Glomerular endothelial cell (primary cell): ENCODE measurements around the gene TRIM68. TPM values are rescaled to one million over a fixed set of nuclear protein-coding genes. Genes with fewer than 3 reads are reported as not detected.

Experiments
- DNase-seq: peaks from one replicate; pipeline ENCODE4 v3.0.0-alpha.2; 2011; ENCODE audit warnings: low read depth, low spot score; ENCODE audit errors: extremely low read depth
- total RNA-seq: library from RNA; depleted of rRNA; stranded (reverse); fragments of >200 nt; gene quantifications from 2 replicates; pipeline ENCODE4 v1.2.3, GENCODE V29; 2015

The TRIM68 gene
- total RNA-seq, 1 donor from 2014 or later: 21.9 TPM

DNA sequence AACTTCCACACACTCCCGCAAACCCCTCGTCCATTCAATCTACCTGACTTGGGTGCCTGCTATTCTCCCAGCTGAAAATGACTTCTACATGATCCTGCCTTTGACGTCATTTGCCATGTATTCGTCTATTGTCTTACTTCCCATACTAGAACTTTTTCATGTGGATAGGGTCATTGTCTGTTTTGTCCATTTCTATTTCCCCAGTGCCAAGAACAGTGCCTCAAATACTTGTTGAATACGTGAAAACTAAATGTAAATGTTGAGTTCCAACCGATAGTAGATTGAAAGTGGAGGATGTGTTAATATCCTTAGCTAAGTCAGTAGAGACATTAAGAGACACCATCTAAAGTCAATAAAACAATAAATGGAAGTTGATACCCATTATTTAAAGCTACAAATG, 935 bp downstream of the TRIM68 start:
- no peak for DNase-seq

DNA sequence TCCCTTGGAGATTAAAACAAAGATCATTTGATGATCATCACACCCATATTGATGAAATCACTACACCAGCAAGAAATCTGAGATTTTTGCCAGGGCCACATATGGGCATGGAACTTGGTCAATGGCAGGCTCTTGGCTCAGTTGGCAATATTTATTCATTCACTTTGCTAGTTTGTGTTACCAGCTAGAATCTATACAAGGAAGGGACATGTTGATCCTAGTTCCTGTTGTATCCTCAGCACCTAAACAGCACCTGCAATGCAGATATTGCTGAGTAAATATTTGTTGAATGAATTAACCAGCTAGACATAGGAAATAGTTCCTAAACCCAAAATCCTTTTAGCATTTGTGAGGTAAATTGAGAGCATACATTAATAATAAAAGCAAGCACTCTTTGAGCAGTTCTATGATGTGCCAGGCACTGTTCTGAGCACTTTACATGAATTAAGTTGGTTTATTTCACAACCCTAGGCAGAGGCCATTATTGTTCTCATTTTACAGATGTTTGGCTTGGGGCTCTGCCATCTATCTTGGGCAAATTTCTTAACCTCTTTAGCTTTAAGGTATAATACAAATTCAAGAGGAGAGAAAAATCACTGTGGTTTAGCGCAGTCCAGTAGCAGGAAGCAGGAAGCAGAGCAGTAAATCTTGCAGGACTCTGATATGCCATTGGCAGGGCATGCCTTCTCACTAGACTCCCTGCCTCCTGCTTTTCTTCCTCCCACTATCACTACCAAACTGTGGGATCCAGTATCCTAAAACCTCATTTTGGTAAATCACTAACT, 1.6 kb downstream of the TRIM68 start:
- DNase-seq: no peak

DNA sequence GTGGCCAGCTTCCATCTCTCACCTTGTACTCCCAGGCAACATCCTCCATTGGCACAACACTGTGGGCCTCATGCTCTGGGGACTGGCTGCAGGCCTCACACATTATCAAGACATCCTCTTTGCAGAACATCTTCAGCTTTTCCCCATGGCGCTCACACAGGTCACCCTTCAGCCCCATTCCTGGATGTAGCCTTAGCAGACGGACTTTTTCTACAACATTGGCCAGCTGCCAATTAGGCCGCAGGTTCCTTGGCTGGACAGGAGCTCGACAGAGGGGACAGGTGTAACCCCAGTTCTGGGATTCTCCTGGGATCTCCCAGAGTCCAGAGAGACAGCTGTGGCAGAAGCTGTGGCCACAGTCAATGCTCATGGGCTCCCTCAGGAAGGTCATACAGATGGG, 3.0 kb downstream of the TRIM68 start:
- no peak for DNase-seq

DNA sequence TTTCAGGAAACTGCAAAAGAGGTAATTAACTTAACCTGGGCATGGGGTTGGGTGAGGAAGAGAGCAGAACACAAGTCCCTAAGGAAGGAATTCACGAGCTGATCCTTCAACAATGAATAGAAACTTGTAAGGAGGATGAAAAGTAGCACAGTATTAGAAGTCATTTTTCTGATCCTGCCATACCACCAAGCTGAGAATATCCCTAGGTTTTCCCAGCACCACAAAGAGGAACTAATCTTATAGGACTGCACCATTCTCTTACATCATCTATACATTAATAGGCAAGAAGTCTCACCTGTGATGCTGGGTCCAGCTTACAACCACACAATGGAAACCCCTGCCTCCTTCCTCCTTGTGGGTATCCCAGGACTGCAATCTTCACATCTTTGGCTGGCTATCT, 14.3 kb downstream of the TRIM68 start, which contains the start of gene OR52I1:
OR52I1 (plus strand) TSS at position 301 of the 400 bp plus-strand sequence; CDS start at position 301, 0 bp downstream.
- no peak for DNase-seq

DNA sequence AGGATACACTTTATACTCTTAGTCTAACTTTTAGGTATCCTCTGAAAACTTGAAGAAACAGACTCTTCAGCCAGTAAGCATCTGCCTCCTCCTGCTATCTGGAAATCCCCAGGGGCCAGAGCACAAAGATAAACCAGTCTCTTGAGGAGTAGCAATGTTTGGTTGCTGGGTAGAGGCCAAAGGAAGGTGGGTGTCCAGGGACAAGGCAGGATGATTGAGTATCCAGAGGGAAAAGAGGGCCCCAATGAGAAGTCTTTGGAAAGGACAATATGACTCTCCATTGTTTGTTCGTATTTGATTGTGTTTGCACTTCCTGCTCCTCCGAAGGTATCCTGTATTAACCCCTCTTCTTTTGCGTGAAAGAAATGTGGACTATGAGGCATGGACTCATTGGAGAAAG, 19.0 kb downstream of the TRIM68 start:
- DNase-seq: no peak

DNA sequence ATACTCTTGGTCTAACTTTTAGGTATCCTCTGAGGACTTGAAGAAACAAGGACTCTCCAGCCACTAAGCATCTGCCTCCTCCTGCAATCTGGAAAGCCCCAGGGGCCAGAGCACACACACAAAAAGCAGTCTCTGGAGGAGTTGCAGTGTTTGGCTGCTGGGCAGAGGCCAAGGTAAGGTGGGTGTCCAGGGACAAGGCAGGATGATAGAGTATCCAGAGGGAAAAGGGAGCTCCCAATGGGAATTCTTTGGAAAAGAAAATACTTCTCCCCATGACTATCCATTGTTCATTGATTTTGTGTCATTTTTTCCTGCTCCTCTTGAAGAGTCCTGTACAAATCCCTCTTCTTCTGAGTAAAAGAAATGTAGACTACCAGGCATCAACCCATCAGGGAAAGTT, 26.6 kb downstream of the TRIM68 start, which contains the start of gene OR52I2:
OR52I2 (plus strand) TSS at position 301 of the 400 bp plus-strand sequence.
- DNase-seq: no peak

DNA sequence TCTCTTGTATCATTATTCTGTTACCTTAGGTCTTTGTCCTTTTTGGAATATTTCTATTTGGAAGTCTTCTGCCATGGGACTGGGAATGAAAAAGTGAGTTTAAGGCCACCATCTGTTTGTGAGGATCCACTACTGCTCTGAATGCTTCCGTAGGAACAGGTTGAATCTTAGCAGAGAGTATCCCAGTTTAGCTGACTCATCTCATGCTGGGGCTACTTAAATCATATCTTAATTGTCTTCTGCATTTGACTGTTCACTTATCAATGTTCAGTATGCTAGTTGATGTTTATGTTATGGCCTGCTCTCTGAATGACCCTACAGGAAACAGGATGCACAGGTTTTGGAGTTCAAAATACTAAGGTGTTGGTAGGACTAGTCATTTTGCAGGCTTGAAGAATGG, 27.9 kb downstream of the TRIM68 start:
- no peak for DNase-seq

DNA sequence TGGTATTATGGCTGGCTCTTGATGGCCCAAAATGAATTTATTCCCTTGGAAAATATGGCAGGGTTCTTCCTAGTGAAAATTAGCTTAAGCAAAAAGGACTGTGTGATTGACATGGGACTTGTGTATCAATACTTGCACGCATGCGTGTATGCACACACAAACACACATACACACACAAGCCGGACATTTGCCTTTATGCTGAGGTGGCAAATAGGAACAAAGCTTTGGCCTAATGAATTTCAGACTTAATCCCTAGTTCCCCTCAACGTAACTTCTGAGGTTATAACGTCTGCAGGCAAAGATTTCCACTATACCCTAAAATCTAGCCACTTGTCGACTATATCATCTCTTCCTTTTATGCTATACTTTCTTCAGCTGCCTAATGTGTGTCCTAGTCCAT, 29.4 kb downstream of the TRIM68 start:
- DNase-seq: no peak

DNA sequence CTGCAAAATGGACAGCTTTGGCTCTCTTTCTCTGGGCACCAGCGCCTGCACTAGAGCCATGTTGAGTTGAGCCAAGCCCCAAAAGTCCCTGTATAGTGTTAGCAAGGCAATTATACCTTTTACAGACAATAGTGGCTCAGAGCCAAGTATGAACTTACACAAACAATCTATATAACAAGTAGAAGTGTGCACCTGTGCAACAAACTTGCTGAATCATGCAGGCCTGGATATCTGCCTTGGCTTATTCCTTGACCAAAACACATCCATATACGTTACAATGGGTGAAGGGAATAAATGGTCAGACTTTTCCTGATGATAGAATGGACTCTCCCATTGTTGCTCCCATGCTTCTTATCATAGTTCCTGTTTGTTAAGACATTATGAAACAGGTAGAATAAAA, 30.3 kb downstream of the TRIM68 start:
- DNase-seq: no peak

DNA sequence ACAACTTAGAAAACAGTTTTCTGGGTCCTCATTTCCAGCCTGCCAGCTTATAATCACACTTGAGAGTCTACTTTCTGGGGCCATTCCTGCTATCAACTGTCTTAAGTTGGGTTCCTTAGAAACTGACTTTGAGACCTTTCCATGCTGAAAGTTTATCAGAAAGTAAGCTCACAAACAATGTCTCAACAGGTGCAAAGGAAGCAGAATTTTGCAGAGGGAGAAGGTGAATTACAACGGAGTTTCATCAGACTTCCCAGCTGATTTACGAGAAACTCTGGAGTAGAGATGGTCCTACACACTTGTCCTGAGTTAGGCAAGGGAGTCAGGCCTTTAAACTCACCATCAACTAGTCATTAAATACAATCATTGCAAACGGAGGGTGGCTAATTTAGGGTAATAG, 31.2 kb downstream of the TRIM68 start:
- DNase-seq: no peak

DNA sequence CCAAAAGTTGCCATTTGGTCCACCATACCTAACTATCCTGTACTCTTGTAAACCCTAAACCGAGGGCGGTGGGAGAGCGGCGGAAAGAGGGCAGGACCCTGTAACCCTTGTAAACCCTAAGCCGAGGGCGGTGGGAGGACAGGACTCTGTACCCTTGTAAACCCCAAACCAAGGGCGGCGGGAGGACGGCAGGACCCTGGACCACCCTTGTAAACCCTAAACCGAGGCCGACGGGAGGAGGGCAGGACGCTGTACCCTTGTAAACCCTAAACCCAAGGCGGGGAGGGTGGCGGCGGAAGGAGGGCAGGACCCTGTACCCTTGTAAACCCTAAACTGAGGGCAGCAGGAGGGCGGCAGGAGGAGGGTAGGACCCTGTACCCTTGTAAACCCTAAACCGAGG, 39.0 kb downstream of the TRIM68 start:
- DNase-seq: no peak

DNA sequence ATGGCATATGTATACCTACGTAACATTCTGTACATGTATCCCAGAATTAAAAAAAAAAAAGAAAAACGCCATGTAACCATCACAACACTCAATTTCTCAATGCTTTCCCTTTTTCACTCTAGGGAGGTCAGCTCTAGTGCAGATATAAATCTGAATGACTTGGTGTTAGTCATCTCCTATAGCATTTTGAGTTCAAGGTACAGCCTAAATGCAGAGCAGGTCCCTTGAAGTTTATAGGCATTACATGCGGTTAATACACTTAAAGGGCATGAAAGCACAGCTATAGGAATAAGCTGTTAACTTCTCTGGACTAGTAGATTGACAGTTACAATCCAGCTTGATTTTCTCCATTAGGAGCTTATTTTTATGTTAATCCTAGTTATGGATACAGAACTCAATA, 42.7 kb downstream of the TRIM68 start:
- DNase-seq: no peak

DNA sequence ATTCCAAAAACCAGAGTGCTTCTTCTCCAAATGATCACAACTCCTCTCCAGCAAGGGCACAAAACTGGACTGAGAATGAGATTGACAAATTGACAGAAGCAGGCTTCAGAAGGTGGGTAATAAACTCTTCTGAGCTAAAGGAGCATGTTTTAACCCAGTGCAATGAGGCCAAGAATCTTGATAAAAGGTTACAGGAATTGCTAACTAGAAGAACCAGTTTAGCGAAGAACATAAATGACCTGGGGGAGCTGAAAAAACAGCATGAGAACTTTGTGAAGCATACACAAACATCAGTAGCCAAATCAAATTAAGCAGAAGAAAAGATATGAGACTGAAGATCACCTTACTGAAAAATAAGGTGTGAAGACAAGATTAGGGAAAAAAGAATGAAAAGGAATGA, 47.6 kb downstream of the TRIM68 start:
- DNase-seq: no peak

DNA sequence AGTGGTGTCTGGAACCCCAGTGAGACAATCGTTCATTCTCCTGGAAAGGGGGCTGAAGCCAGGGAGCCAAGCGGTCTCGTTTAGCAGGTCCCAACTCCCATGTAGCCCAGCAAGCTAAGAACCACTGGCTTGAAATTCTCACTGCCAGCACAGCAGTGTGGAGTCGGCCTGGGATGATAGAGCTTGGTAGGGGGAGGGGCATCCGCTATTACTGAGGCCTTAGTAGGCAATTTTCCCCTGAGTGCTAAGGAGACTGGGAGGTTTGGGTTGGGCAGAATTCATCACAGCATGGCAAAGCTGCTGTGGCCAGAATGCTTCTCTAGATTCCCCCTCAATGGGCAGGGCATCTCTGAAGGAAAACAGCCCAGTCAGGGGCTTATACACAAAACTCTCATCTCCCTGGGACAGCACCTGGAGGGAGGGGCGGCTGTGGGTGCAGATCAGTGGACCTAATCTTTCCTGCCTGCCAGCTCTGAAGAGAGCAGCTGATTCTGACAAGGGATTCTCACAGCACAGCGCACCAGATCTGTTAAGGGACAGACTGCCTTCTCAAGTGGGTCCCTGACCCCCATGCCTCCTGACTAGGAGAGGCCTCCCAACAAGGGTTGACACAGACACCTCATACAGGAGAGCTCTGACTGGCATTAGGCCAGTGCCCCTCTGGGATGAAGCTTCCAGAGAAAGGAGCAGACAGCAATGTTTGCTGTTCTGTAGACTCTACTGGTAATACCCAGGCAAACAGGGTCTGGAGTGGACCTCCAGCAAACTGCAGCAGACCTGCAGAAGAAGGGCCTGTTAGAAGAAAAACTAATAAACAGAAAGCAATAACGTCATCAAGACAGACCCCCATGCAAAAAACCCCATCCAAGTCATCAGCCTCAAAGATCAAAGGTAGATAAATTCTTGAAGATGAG, 48.2 kb downstream of the TRIM68 start:
- no peak for DNase-seq

DNA sequence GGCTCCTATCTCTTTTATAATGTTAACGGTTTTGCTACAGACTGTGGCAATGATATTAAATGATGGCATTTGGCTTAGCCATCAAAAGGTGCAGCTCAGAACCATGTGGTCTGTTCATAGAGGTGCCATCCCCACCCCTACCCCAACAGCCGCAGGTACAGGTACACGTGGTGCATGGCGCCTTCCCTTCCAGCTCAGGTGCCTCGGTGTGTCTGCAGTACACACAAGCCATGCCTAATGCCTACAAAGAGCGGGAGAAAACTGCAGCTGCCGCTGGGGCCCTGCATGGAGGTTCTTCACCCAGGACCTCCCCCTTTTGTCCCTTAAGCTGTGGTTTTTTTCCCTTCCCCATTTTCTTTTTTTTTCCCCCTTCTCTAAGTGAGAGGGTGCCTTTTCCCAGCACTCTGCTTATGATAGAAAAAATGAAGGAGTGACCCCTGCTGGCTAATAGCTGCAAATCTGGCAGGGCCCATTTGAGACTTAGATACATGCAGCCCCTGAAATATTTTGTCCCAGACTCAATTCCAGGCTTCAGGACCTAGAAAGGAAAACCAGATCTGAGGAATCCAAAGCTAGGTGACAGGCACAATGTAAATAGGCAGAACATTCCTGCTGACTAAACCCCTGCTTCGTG, 56.6 kb downstream of the TRIM68 start:
- no peak for DNase-seq

Other genes with a start within 250 kb of the TRIM68 start
- not detected in 2 replicates for gene OR52B4, start 239.8 kb downstream of the TRIM68 start, total RNA-seq
- 35.5 and 36.1 TPM in 2 replicates for gene TRIM21, start 214.5 kb downstream of the TRIM68 start, total RNA-seq
- gene OR52K2, start 158.9 kb downstream of the TRIM68 start, total RNA-seq: not detected in 2 replicates
- not detected in 2 replicates for gene OR52K1, start 125.6 kb downstream of the TRIM68 start, total RNA-seq
- not detected in 2 replicates for gene OR52M1, start 63.0 kb downstream of the TRIM68 start, total RNA-seq
- not detected in 2 replicates for gene OR52I2, start 26.5 kb downstream of the TRIM68 start, total RNA-seq
- gene OR52I1, start 14.2 kb downstream of the TRIM68 start, total RNA-seq: not detected in 2 replicates
- not detected in 2 replicates for gene OR51D1, start 29.2 kb upstream of the TRIM68 start, total RNA-seq
- not detected in 2 replicates for gene OR51E1, start 35.8 kb upstream of the TRIM68 start, total RNA-seq
- 0.06 TPM in 1 of 2 replicates, not detected in the other for gene OR51E2, start 89.6 kb upstream of the TRIM68 start, total RNA-seq
- gene MMP26, start 96.6 kb upstream of the TRIM68 start, total RNA-seq: not detected in 2 replicates
- not detected in 2 replicates for gene OR51F1, start 161.7 kb upstream of the TRIM68 start, total RNA-seq
- gene OR52R1, start 196.1 kb upstream of the TRIM68 start, total RNA-seq: not detected in 2 replicates
- gene OR51F2, start 213.1 kb upstream of the TRIM68 start, total RNA-seq: not detected in 2 replicates
- not detected in 2 replicates for gene OR51S1, start 241.0 kb upstream of the TRIM68 start, total RNA-seq